ENCODE results near the gene GSN. TPM values are rescaled to one million over a fixed set of nuclear protein-coding genes. Genes with fewer than 3 reads are reported as not detected.

The GSN gene
- total and polyA plus RNA-seq, 2 of the 13 experiments (the other 11 are each of a cell fraction or from before 2014, with no cell fraction given), result 294 to 307 TPM

GRCh38 chr9:121281614-121282276 is 13.8 kb downstream of the GSN start (continued):
- TF ChIP-seq HNF4G (IDR thresholded peaks at IDR 0.05; ENCODE audit: borderline replicate concordance, low read depth, low read length), result peak; percentile 46; the same call in 1 of the 2 replicates
- TF ChIP-seq HNF4G (CRISPR knock-in tag; IDR thresholded peaks at IDR 0.05; ENCODE audit: borderline replicate concordance, low read depth), result peak; percentile 38; the same call in 1 of the 2 replicates
- TF ChIP-seq FOSL1 (CRISPR knock-in tag; IDR thresholded peaks at IDR 0.05; ENCODE audit: borderline replicate concordance), result peak; percentile 95
- peak; percentile 14 for TF ChIP-seq MED8 (CRISPR knock-in tag; IDR thresholded peaks at IDR 0.05; ENCODE audit: insufficient replicate concordance)
- TF ChIP-seq ZBTB3 (CRISPR knock-in tag; IDR thresholded peaks at IDR 0.05; ENCODE audit: borderline replicate concordance, low read depth), result 0 out of 2 replicates have a peak, but pooled peaks have one; percentile 36
- no peak for TF ChIP-seq ZNF34 (CRISPR knock-in tag; IDR thresholded peaks at IDR 0.05; ENCODE audit: borderline replicate concordance)
- TF ChIP-seq SAP130 (CRISPR knock-in tag; IDR thresholded peaks at IDR 0.05; ENCODE audit: low read depth), result peak; percentile 80
- peak; percentile 89 for TF ChIP-seq ZMYM3 (CRISPR knock-in tag; IDR thresholded peaks at IDR 0.05)
- TF ChIP-seq ZNF20 (CRISPR knock-in tag; IDR thresholded peaks at IDR 0.05), result no peak
- peak; percentile 96 for TF ChIP-seq JUN (CRISPR knock-in tag; IDR thresholded peaks at IDR 0.05)
- no peak for TF ChIP-seq BHLHE40 (IDR thresholded peaks at IDR 0.05; ENCODE audit: low read length)
- TF ChIP-seq DPF2 (CRISPR knock-in tag; IDR thresholded peaks at IDR 0.05; ENCODE audit: borderline replicate concordance, low read depth), result peak; percentile 56
- no peak for TF ChIP-seq HMGXB3 (CRISPR knock-in tag; IDR thresholded peaks at IDR 0.05; ENCODE audit: borderline replicate concordance)
- no peak for TF ChIP-seq ZNF18 (CRISPR knock-in tag; IDR thresholded peaks at IDR 0.05; ENCODE audit: insufficient replicate concordance)
- TF ChIP-seq MZF1 (CRISPR knock-in tag; IDR thresholded peaks at IDR 0.05; ENCODE audit: borderline replicate concordance), result no peak
- TF ChIP-seq HIVEP1 (CRISPR knock-in tag; IDR thresholded peaks at IDR 0.05), result no peak
- TF ChIP-seq ZNF234 (CRISPR knock-in tag; conservative IDR thresholded peaks at IDR 0.05), result no peak
- TF ChIP-seq ZBTB20 (CRISPR knock-in tag; IDR thresholded peaks at IDR 0.05; ENCODE audit: borderline replicate concordance, low read depth), result peak; percentile 22; the same call in 1 of the 2 replicates
- 0 out of 2 replicates have a peak, but pooled peaks have one; percentile 21 for TF ChIP-seq CHD4 (IDR thresholded peaks at IDR 0.05; ENCODE audit: borderline replicate concordance, low read length)
- TF ChIP-seq YEATS2 (CRISPR knock-in tag; IDR thresholded peaks at IDR 0.05; ENCODE audit: borderline replicate concordance), result no peak
- no peak for TF ChIP-seq ZBTB49 (CRISPR knock-in tag; IDR thresholded peaks at IDR 0.05; ENCODE audit: borderline replicate concordance)

Data from HepG2 (cell line).